ENCODE results near the gene OR5P2.
"Not testable (repeated sequence)": the region's sequence is repeated elsewhere in the genome, so short reads cannot be mapped to it uniquely, and the experiment has no call there.

OR5P2 gene

DNA sequence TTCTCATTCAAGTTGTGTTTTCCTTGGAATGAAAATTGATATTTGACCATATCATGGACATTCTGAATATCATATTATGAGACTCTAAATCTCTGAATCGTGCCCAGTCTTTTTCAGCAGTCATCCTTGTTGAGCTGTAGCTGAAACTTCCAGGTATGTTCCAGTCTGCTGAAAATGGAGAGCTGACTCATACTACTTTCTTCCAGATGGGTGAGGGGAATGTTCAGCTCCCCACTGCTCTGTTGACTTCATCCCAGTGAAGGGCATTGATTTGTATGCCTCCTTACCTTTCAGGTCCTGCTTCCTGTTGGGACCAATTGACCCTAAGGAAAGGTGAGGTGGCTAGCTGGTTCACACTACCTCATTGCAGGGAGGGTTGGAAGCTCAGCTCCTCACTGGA is 3.5 kb downstream of the OR5P2 start:
- H3K9me3 ChIP-seq (ENCODE audit: control insufficient read depth in 2 of 2, low read length in 2 of 2), result no peaks in the 10 kb centered on the region
- no peak overlapping the region for H3K27ac ChIP-seq (ENCODE audit: low read length)
- H3K9ac ChIP-seq (ENCODE audit: low read length in 2 of 2), result no peak overlapping the region
- no peaks in the 10 kb centered on the region for H3K36me3 ChIP-seq (ENCODE audit: control insufficient read depth in 2 of 2, insufficient read depth in 2 of 2, low read length in 2 of 2)
- H3K4me1 ChIP-seq (ENCODE audit: control insufficient read depth, insufficient read depth, low read length), result no peaks in the 10 kb centered on the region
- no peak overlapping the region for H3K4me3 ChIP-seq (ENCODE audit: low read length in 2 of 2)
- H3K27me3 ChIP-seq (ENCODE audit: control insufficient read depth in 1 of 2, insufficient read depth in 2 of 2, low read length in 2 of 2), result no peaks in the 10 kb centered on the region

- H3K9me3 ChIP-seq (ENCODE audit: control insufficient read depth in 2 of 2, low read length in 2 of 2), result no peaks in the 10 kb centered on the region
- no peak overlapping the region for H3K4me3 ChIP-seq (ENCODE audit: low read length in 2 of 2)
- H3K36me3 ChIP-seq (ENCODE audit: control insufficient read depth in 2 of 2, insufficient read depth in 2 of 2, low read length in 2 of 2), result no peaks in the 10 kb centered on the region
- H3K27ac ChIP-seq (ENCODE audit: low read length), result no peak overlapping the region
- no peaks in the 10 kb centered on the region for H3K4me1 ChIP-seq (ENCODE audit: control insufficient read depth, insufficient read depth, low read length)
- no peaks in the 10 kb centered on the region for H3K27me3 ChIP-seq (ENCODE audit: control insufficient read depth in 1 of 2, insufficient read depth in 2 of 2, low read length in 2 of 2)
- H3K9ac ChIP-seq (ENCODE audit: low read length in 2 of 2), result no peak overlapping the region
These were observed 9.5 kb downstream of the OR5P2 start for GRCh38 chr11:7787239-7787638.

DNA sequence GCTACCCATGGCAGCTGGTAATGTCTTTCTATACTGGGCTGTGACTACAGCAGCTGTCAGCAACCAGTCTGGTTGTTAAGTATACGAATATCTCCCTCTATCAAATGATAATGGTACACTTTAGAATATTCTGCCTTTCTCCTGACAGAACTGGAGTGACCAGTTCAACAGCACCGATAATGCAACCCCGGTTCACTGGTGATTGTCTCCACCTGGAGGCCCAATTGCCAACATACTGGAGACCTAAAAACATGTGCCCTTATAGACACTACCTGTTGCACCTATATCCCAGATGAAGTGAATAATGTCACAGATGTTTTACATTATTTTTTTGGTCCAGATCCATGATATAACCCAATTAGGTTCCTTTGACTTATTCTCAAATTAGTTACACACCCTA is 21.1 kb downstream of the OR5P2 start:
- H3K4me3 ChIP-seq (ENCODE audit: low read length in 2 of 2), result no peak overlapping the region
- no peak overlapping the region for H3K27ac ChIP-seq (ENCODE audit: low read length)
- peaks cover 0 to under 1% of the 10 kb centered on the region in 2 donors for H3K9me3 ChIP-seq (ENCODE audit: control insufficient read depth in 2 of 2, low read length in 2 of 2)
- H3K36me3 ChIP-seq (ENCODE audit: control insufficient read depth in 2 of 2, insufficient read depth in 2 of 2, low read length in 2 of 2), result no peaks in the 10 kb centered on the region
- no peaks in the 10 kb centered on the region for H3K4me1 ChIP-seq (ENCODE audit: control insufficient read depth, insufficient read depth, low read length)
- no peak overlapping the region for H3K9ac ChIP-seq (ENCODE audit: low read length in 2 of 2)
- no peaks in the 10 kb centered on the region for H3K27me3 ChIP-seq (ENCODE audit: control insufficient read depth in 1 of 2, insufficient read depth in 2 of 2, low read length in 2 of 2)

GRCh38 chr11:7764301-7764700 is 32.4 kb downstream of the OR5P2 start:
- H3K27ac ChIP-seq (ENCODE audit: low read length); H3K4me3 ChIP-seq (ENCODE audit: low read length in 2 of 2); H3K36me3 ChIP-seq (ENCODE audit: control insufficient read depth in 2 of 2, insufficient read depth in 2 of 2, low read length in 2 of 2); H3K9ac ChIP-seq (ENCODE audit: low read length in 2 of 2); H3K9me3 ChIP-seq (ENCODE audit: control insufficient read depth in 2 of 2, low read length in 2 of 2); H3K27me3 ChIP-seq (ENCODE audit: control insufficient read depth in 1 of 2, insufficient read depth in 2 of 2, low read length in 2 of 2); H3K4me1 ChIP-seq (ENCODE audit: control insufficient read depth, insufficient read depth, low read length): not testable (repeated sequence)

DNA sequence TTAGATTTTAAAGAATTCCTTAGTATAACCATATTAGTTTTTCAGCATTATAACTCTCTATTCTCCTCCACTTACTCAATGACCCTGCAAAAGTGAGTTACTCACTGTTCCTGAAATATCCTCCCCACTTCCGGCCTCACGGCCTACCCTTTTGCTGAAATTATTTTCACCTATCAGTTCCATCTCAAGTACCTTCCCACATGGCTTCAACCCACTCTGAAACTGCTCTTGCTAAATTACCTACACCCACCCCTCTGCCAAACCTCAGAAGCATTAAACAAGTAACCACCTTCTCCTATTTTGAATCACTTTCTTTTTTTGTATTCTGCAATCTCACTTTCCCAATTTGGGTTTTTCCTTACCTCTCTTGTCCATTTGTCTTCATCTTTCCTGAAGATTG is 37.7 kb downstream of the OR5P2 start:
- Histone ChIP-seq H3K9ac (ENCODE audit: low read length in 2 of 2) (no peak overlapping the region), H3K27ac (ENCODE audit: low read length) (no peak overlapping the region), H3K4me1 (ENCODE audit: control insufficient read depth, insufficient read depth, low read length) (no peaks in the 10 kb centered on the region), H3K36me3 (ENCODE audit: control insufficient read depth in 2 of 2, insufficient read depth in 2 of 2, low read length in 2 of 2) (no peaks in the 10 kb centered on the region), H3K27me3 (ENCODE audit: control insufficient read depth in 1 of 2, insufficient read depth in 2 of 2, low read length in 2 of 2) (no peaks in the 10 kb centered on the region), H3K9me3 (ENCODE audit: control insufficient read depth in 2 of 2, low read length in 2 of 2) (no peaks in the 10 kb centered on the region), H3K4me3 (ENCODE audit: low read length in 2 of 2) (no peak overlapping the region)

GRCh38 chr11:7749456-7749855 is 47.3 kb downstream of the OR5P2 start:
- Histone ChIP-seq H3K27me3 (ENCODE audit: control insufficient read depth in 1 of 2, insufficient read depth in 2 of 2, low read length in 2 of 2) (no peaks in the 10 kb centered on the region), H3K27ac (ENCODE audit: low read length) (no peak overlapping the region), H3K36me3 (ENCODE audit: control insufficient read depth in 2 of 2, insufficient read depth in 2 of 2, low read length in 2 of 2) (no peaks in the 10 kb centered on the region), H3K4me1 (ENCODE audit: control insufficient read depth, insufficient read depth, low read length) (no peaks in the 10 kb centered on the region), H3K9ac (ENCODE audit: low read length in 2 of 2) (no peak overlapping the region), H3K4me3 (ENCODE audit: low read length in 2 of 2) (no peak overlapping the region), H3K9me3 (ENCODE audit: control insufficient read depth in 2 of 2, low read length in 2 of 2) (peaks cover 0 to 6% of the 10 kb centered on the region in 2 donors)

Measured in stomach smooth muscle (tissue), 2 donors.